Skeletal muscle tissue (tissue), 4 donors: Measurements from ENCODE around the gene UPK1A. TPM values are rescaled to one million over a fixed set of nuclear protein-coding genes. Genes with fewer than 3 reads are reported as not detected.

ENCODE experiments used
- H3K27ac ChIP-seq: one replicate; pipeline ENCODE4 v1.7.0; 2013; ENCODE audit warnings: mild to moderate bottlenecking, low read depth, low read length, inconsistent platforms
- H3K27me3 ChIP-seq, 3 donors: one replicate each; pipeline ENCODE4 v1.7.0; 2013; ENCODE audit warnings: low read length in 3 of 3; ENCODE audit not compliant: control insufficient read depth in 3 of 3, insufficient read depth in 3 of 3
- H3K36me3 ChIP-seq, 3 donors: one replicate each; pipeline ENCODE4 v1.7.0; 2013; ENCODE audit warnings: low read length in 3 of 3; ENCODE audit not compliant: control insufficient read depth in 3 of 3, insufficient read depth in 3 of 3
- H3K4me1 ChIP-seq, 3 donors: one replicate each; pipeline ENCODE4 v1.7.0; 2013; ENCODE audit warnings: low read length in 3 of 3, mild to moderate bottlenecking in 3 of 3; ENCODE audit not compliant: control insufficient read depth in 3 of 3, insufficient read depth in 3 of 3
- H3K4me3 ChIP-seq, 3 donors: one replicate each; pipeline ENCODE4 v1.7.0; 2013; ENCODE audit warnings: low read length in 3 of 3
- H3K9ac ChIP-seq, 3 donors: one replicate each; pipeline ENCODE4 v1.7.0; 2013; ENCODE audit warnings: low read length in 3 of 3, mild to moderate bottlenecking in 3 of 3, moderate library complexity in 2 of 3, low read depth in 1 of 3
- H3K9me3 ChIP-seq, 3 donors: one replicate each; pipeline ENCODE4 v1.7.0; 2013; ENCODE audit warnings: low read length in 3 of 3; ENCODE audit not compliant: control insufficient read depth in 3 of 3
- total RNA-seq: library from RNA; depleted of rRNA; stranded (reverse); fragments of >200 nt; gene quantifications from one replicate; pipeline ENCODE4 v1.2.3, GENCODE V29; 2014
- donor health status: Osteomylitis.

Gene UPK1A
- total RNA-seq, 1 donor from 2014 or later = not detected

GRCh38 chr19:35629332-35629633 is 37.0 kb upstream of the UPK1A start:
- H3K4me1 ChIP-seq = peaks cover 6 to 15% (median 14%) of the 10 kb centered on the region in 3 donors
- H3K9me3 ChIP-seq = no peaks in the 10 kb centered on the region
- peak overlapping the region; percentile 94 to 97 (median 96) for H3K4me3 ChIP-seq
- peak overlapping the region; percentile 96 to 98 (median 97) for H3K9ac ChIP-seq
- peaks cover 36 to 41% (median 37%) of the 10 kb centered on the region in 3 donors for H3K36me3 ChIP-seq
- H3K27ac ChIP-seq = peak overlapping the region; percentile 88
- H3K27me3 ChIP-seq = no peaks in the 10 kb centered on the region

GRCh38 chr19:35633727-35634440 is 32.4 kb upstream of the UPK1A start:
- Histone ChIP-seq H3K27ac (no peak overlapping the region), H3K4me1 (peaks cover 4 to 8% (median 6%) of the 10 kb centered on the region in 3 donors), H3K4me3 (no peak overlapping the region), H3K27me3 (no peaks in the 10 kb centered on the region), H3K36me3 (peaks cover 63 to 69% (median 68%) of the 10 kb centered on the region in 3 donors), H3K9ac (no peak overlapping the region), H3K9me3 (no peaks in the 10 kb centered on the region)

- Histone ChIP-seq H3K36me3 (peaks cover 48 to 55% (median 54%) of the 10 kb centered on the region in 3 donors), H3K4me1 (no peaks in the 10 kb centered on the region), H3K27ac (no peak overlapping the region), H3K27me3 (no peaks in the 10 kb centered on the region), H3K4me3 (no peak overlapping the region), H3K9ac (no peak overlapping the region), H3K9me3 (no peaks in the 10 kb centered on the region)
Observed at GRCh38 chr19:35636651-35637050, 29.7 kb upstream of the UPK1A start.

- H3K36me3 ChIP-seq = peaks cover 43 to 50% (median 50%) of the 10 kb centered on the region in 3 donors
Observed at GRCh38 chr19:35637165-35637564, 29.2 kb upstream of the UPK1A start.

GRCh38 chr19:35639321-35639639 is 27.0 kb upstream of the UPK1A start:
- H3K9ac ChIP-seq = no peak overlapping the region
- no peak overlapping the region for H3K4me3 ChIP-seq
- H3K27ac ChIP-seq = no peak overlapping the region
- no peaks in the 10 kb centered on the region for H3K9me3 ChIP-seq
- H3K4me1 ChIP-seq = peaks cover 6 to 9% (median 6%) of the 10 kb centered on the region in 3 donors
- peaks cover 0 to 13% (median 0%) of the 10 kb centered on the region in 3 donors for H3K27me3 ChIP-seq
- peaks cover 27 to 31% (median 29%) of the 10 kb centered on the region in 3 donors for H3K36me3 ChIP-seq

More at GRCh38 chr19:35637165-35637564, 29.2 kb upstream of the UPK1A start:
- Histone ChIP-seq H3K4me3 (no peak overlapping the region), H3K4me1 (no peaks in the 10 kb centered on the region), H3K27ac (no peak overlapping the region), H3K9me3 (no peaks in the 10 kb centered on the region), H3K27me3 (peaks cover 0 to 4% (median 0%) of the 10 kb centered on the region in 3 donors), H3K9ac (no peak overlapping the region)

- Histone ChIP-seq H3K36me3 (peaks cover 26 to 28% (median 26%) of the 10 kb centered on the region in 3 donors), H3K27ac (no peak overlapping the region), H3K9me3 (no peaks in the 10 kb centered on the region), H3K9ac (no peak overlapping the region), H3K4me1 (peaks cover 10 to 12% (median 10%) of the 10 kb centered on the region in 3 donors), H3K4me3 (no peak overlapping the region), H3K27me3 (peaks cover 0 to 13% (median 0%) of the 10 kb centered on the region in 3 donors)
Observed at GRCh38 chr19:35639863-35640262, 26.5 kb upstream of the UPK1A start.

GRCh38 chr19:35641515-35642151 is 24.7 kb upstream of the UPK1A start, which contains the start of gene ETV2:
ETV2 (plus strand) TSS chr19:35641745; CDS start chr19:35642461, 716 bp downstream.
- peaks cover 15 to 20% (median 16%) of the 10 kb centered on the region in 3 donors for H3K4me1 ChIP-seq
- H3K9ac ChIP-seq = no peak within 1 kb of the TSS
- no peak within 1 kb of the TSS for H3K27ac ChIP-seq

GRCh38 chr19:35642312-35642711 is 24.0 kb upstream of the UPK1A start:
- Histone ChIP-seq H3K4me3 (no peak overlapping the region), H3K27ac (no peak overlapping the region), H3K4me1 (peaks cover 15 to 20% (median 16%) of the 10 kb centered on the region in 3 donors), H3K9me3 (no peaks in the 10 kb centered on the region), H3K9ac (no peak overlapping the region), H3K27me3 (peaks cover 0 to 13% (median 0%) of the 10 kb centered on the region in 3 donors), H3K36me3 (peaks cover 8 to 12% (median 9%) of the 10 kb centered on the region in 3 donors)

More at GRCh38 chr19:35641515-35642151, 24.7 kb upstream of the UPK1A start, which contains the start of gene ETV2:
- Histone ChIP-seq H3K27me3 (peaks cover 0 to 13% (median 0%) of the 10 kb centered on the region in 3 donors), H3K4me3 (no peak within 1 kb of the TSS), H3K36me3 (peaks cover 15 to 19% (median 16%) of the 10 kb centered on the region in 3 donors), H3K9me3 (no peaks in the 10 kb centered on the region)

GRCh38 chr19:35642798-35643254 is 23.5 kb upstream of the UPK1A start:
- H3K4me3 ChIP-seq = peak overlapping the region in 2 of 3 donors; percentile 79 to 81
- peaks cover 0 to 13% (median 0%) of the 10 kb centered on the region in 3 donors for H3K27me3 ChIP-seq
- peaks cover 18 to 23% (median 20%) of the 10 kb centered on the region in 3 donors for H3K4me1 ChIP-seq
- peak overlapping the region; percentile 74 for H3K27ac ChIP-seq
- peak overlapping the region in 2 of 3 donors; percentile 75 to 83 for H3K9ac ChIP-seq
- peaks cover 3 to 7% (median 4%) of the 10 kb centered on the region in 3 donors for H3K36me3 ChIP-seq
- no peaks in the 10 kb centered on the region for H3K9me3 ChIP-seq
